MM.1S (cell line): ENCODE data around the gene PDIA4.

Source experiments
- CTCF ChIP-seq: fragments of 300-600 bp; sonication (generic); IDR thresholded peaks from 2 replicates; pipeline ENCODE4 v1.5.1; 2016; ENCODE audit warnings: antibody characterized with exemption, low read length, mixed read lengths
- EZH2 ChIP-seq: fragments of 300-600 bp; sonication (generic); optimal IDR thresholded peaks from 2 replicates; pipeline ENCODE3; 2017; ENCODE audit warnings: low read depth, mild to moderate bottlenecking, antibody characterized with exemption, low read length, mixed read lengths

- TF ChIP-seq CTCF (no peak), EZH2 (no peak)
Measured at GRCh38 chr7:149050941-149051340, 22.6 kb upstream of the PDIA4 start.
